ENCODE data around the gene CKM.

CKM gene

GRCh38 chr19:45298264-45298663, 24.4 kb downstream of the CKM start:
- Histone ChIP-seq H3K4me3 (replicated peaks; ENCODE audit: insufficient read depth, low read length) (no peak overlapping the region), H3K27me3 (ENCODE audit: insufficient read depth, poor library complexity, severe bottlenecking) (no peaks in the 10 kb centered on the region), H3K27ac (replicated peaks) (no peak overlapping the region)
- DNase-seq (ENCODE audit: low read depth in 1 of 2, low spot score in 1 of 2): no peak
- TF ChIP-seq POLR2AphosphoS5 (IDR thresholded peaks at IDR 0.05; ENCODE audit: low read depth): no peak
- no peak for TF ChIP-seq SPI1 (IDR thresholded peaks at IDR 0.05; ENCODE audit: borderline replicate concordance, low read depth)
- TF ChIP-seq REST (IDR thresholded peaks at IDR 0.05; ENCODE audit: insufficient replicate concordance, low read depth): no peak
- TF ChIP-seq CTCF (IDR thresholded peaks at IDR 0.05; ENCODE audit: insufficient read depth, low read length): no peak
- TF ChIP-seq GABPA (IDR thresholded peaks at IDR 0.05; ENCODE audit: low read depth): no peak

GRCh38 chr19:45297674-45298073, 25.0 kb downstream of the CKM start:
- TF ChIP-seq GABPA (IDR thresholded peaks at IDR 0.05; ENCODE audit: low read depth) (no peak), CTCF (IDR thresholded peaks at IDR 0.05; ENCODE audit: insufficient read depth, low read length) (no peak), REST (IDR thresholded peaks at IDR 0.05; ENCODE audit: insufficient replicate concordance, low read depth) (no peak), POLR2AphosphoS5 (IDR thresholded peaks at IDR 0.05; ENCODE audit: low read depth) (no peak), SPI1 (IDR thresholded peaks at IDR 0.05; ENCODE audit: borderline replicate concordance, low read depth) (no peak)
- H3K4me3 ChIP-seq (replicated peaks; ENCODE audit: insufficient read depth, low read length): no peak overlapping the region
- H3K27me3 ChIP-seq (ENCODE audit: insufficient read depth, poor library complexity, severe bottlenecking): no peaks in the 10 kb centered on the region

GRCh38 chr19:45296355-45296754, 26.3 kb downstream of the CKM start:
- Histone ChIP-seq H3K27ac (replicated peaks) (0 out of 2 replicates have a peak overlapping the region, but pooled peaks have one; percentile 7), H3K27me3 (ENCODE audit: insufficient read depth, poor library complexity, severe bottlenecking) (no peaks in the 10 kb centered on the region), H3K4me3 (replicated peaks; ENCODE audit: insufficient read depth, low read length) (no peak overlapping the region)
- TF ChIP-seq SPI1 (IDR thresholded peaks at IDR 0.05; ENCODE audit: borderline replicate concordance, low read depth): peak; percentile 39; the same call in 1 of the 2 replicates
- no peak for TF ChIP-seq GABPA (IDR thresholded peaks at IDR 0.05; ENCODE audit: low read depth)
- no peak for TF ChIP-seq POLR2AphosphoS5 (IDR thresholded peaks at IDR 0.05; ENCODE audit: low read depth)
- TF ChIP-seq CTCF (IDR thresholded peaks at IDR 0.05; ENCODE audit: insufficient read depth, low read length): no peak
- peak; percentile 56 to 91 for DNase-seq (ENCODE audit: low read depth in 1 of 2, low spot score in 1 of 2)

More at GRCh38 chr19:45297674-45298073, 25.0 kb downstream of the CKM start:
- H3K27ac ChIP-seq (replicated peaks): no peak overlapping the region
- no peak for DNase-seq (ENCODE audit: low read depth in 1 of 2, low spot score in 1 of 2)

DNA sequence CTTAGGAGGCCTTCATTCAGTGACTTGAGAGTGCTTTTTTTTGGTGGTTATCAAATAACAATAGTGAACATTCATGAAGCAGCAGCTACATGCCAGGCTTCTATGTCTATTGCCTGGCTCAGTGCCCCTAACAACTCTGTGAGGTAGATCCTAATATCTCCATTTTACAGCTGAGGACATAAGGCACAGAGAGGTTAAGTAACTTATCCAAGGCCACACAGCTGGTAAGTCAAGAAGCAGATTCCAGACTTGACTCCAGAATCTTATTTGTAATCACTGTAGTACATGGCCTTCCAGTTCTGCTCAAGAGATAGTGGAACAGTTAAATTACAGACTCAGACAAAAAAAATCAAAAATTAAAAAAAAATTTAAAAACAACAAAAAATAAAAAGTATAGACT, 26.8 kb downstream of the CKM start:
- Histone ChIP-seq H3K4me3 (replicated peaks; ENCODE audit: insufficient read depth, low read length) (no peak overlapping the region), H3K27ac (replicated peaks) (peak overlapping the region; percentile 7; the same call in 1 of the 2 replicates), H3K27me3 (ENCODE audit: insufficient read depth, poor library complexity, severe bottlenecking) (no peaks in the 10 kb centered on the region)
- DNase-seq (ENCODE audit: low read depth in 1 of 2, low spot score in 1 of 2): no peak
- no peak for TF ChIP-seq GABPA (IDR thresholded peaks at IDR 0.05; ENCODE audit: low read depth)
- TF ChIP-seq CTCF (IDR thresholded peaks at IDR 0.05; ENCODE audit: insufficient read depth, low read length): no peak
- no peak for TF ChIP-seq REST (IDR thresholded peaks at IDR 0.05; ENCODE audit: insufficient replicate concordance, low read depth)
- no peak for TF ChIP-seq SPI1 (IDR thresholded peaks at IDR 0.05; ENCODE audit: borderline replicate concordance, low read depth)
- TF ChIP-seq POLR2AphosphoS5 (IDR thresholded peaks at IDR 0.05; ENCODE audit: low read depth): no peak
